GM23338 (cell line): Measurements from ENCODE around the gene VOPP1. TPM values are rescaled to one million over a fixed set of nuclear protein-coding genes. Genes with fewer than 3 reads are reported as not detected.

Experiments used
- CREB1 ChIP-seq: fragments of 250-450 bp; sonication (Bioruptor Pico); IDR thresholded peaks from 2 replicates; pipeline ENCODE4 v1.5.0; 2020; ENCODE audit warnings: low read depth, mild to moderate bottlenecking, moderate library complexity
- POLR2AphosphoS5 ChIP-seq: IDR thresholded peaks from 2 replicates; pipeline ENCODE4 v1.6.1; 2016; ENCODE audit warnings: antibody characterized with exemption, low read depth
- REST ChIP-seq: IDR thresholded peaks from one replicate; pipeline ENCODE4 v1.6.1; 2018; ENCODE audit warnings: antibody characterized with exemption; ENCODE audit not compliant: unreplicated experiment
- STAT1 ChIP-seq: IDR thresholded peaks from one replicate; pipeline ENCODE4 v1.6.1; 2016; ENCODE audit warnings: antibody characterized with exemption; ENCODE audit not compliant: unreplicated experiment
- ZNF331 ChIP-seq: fragments of 250-450 bp; sonication (Bioruptor Pico); IDR thresholded peaks from 2 replicates; pipeline ENCODE4 v1.5.0; 2020; ENCODE audit warnings: low read depth, mild to moderate bottlenecking, moderate library complexity
- polyA plus RNA-seq: library from polyadenylated mRNA; unstranded; fragments of >200 nt; fragmentation: Nextera tagmentation; extraction: Ambion mirVana; gene quantifications from 2 replicates; pipeline ENCODE4 v1.2.1, GENCODE V29; 2016
- total RNA-seq: library from RNA; depleted of rRNA; stranded (reverse); fragments of >200 nt; shearing (Covaris generic); gene quantifications from 2 replicates; pipeline ENCODE4 v1.2.3, GENCODE V29; 2014
- TF ChIP-seq, protein P1 (sequence below): fragments of 250-450 bp; sonication (Bioruptor Pico); IDR thresholded peaks from 2 replicates; pipeline ENCODE4 v1.5.0; 2020; ENCODE audit warnings: mild to moderate bottlenecking, moderate library complexity
- TF ChIP-seq, protein P2 (sequence below): IDR thresholded peaks from 2 replicates; pipeline ENCODE4 v1.6.1; 2016; ENCODE audit warnings: antibody characterized with exemption
- TF ChIP-seq, protein P3 (sequence below), 2 experiments: fragments of 200-600 bp in 1 of 2; sonication (generic) in 1 of 2; conservative IDR thresholded peaks; 2 replicates each; pipeline versions ENCODE4 v1.5.1 to v1.6.1; 2016 to 2017; ENCODE audit warnings: antibody characterized with exemption in 2 of 2, low read depth in 2 of 2, mild to moderate bottlenecking in 2 of 2, moderate library complexity in 1 of 2

The VOPP1 gene
- total and polyA plus RNA-seq, 2 experiments from 2014 or later: 28.2 to 73.7 TPM

DNA sequence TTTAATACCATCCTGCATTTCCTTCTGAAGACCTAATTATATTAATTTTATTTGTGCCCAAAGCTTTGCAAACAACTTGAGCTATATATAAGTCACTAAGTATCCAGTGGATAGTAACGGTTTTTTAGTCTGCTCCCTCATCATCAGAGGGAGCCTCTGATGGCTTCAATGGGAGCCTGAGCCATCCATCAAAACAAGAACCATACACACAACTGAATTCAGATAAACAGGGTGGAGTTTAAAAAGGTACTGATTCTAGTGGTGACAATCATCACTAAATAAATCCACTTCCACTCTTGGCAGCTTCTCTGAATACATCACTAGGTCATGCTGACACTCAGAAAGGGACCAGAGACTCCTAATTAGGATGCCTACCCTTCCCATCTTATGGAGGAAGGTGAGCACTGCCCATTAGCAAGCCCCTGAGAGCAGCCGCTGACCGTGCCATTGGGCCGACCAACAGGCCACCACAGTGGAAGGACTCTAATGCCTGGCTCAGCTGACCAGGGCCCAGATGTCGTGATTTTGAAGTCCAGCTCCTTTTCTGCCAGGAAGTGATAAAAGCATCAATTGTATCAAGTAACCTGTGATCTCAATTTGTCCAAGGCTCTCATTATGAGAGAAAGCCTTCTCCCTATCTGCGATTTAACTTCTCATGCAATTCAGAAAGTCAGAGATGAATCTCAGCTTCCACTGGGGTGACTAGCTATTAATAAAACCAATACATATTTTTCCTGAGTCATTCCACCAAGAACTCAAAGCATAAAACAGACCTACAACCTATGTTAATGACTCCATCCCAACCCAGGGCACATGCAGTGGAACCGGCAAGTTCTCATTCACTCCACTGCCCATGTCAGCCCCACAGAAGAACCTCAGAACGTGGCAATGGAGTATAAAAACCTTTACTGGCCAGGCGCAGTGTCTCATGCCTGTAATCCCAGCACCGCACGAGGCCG lies 13.1 kb downstream of the VOPP1 start (continued):
- TF ChIP-seq, protein P1, sequence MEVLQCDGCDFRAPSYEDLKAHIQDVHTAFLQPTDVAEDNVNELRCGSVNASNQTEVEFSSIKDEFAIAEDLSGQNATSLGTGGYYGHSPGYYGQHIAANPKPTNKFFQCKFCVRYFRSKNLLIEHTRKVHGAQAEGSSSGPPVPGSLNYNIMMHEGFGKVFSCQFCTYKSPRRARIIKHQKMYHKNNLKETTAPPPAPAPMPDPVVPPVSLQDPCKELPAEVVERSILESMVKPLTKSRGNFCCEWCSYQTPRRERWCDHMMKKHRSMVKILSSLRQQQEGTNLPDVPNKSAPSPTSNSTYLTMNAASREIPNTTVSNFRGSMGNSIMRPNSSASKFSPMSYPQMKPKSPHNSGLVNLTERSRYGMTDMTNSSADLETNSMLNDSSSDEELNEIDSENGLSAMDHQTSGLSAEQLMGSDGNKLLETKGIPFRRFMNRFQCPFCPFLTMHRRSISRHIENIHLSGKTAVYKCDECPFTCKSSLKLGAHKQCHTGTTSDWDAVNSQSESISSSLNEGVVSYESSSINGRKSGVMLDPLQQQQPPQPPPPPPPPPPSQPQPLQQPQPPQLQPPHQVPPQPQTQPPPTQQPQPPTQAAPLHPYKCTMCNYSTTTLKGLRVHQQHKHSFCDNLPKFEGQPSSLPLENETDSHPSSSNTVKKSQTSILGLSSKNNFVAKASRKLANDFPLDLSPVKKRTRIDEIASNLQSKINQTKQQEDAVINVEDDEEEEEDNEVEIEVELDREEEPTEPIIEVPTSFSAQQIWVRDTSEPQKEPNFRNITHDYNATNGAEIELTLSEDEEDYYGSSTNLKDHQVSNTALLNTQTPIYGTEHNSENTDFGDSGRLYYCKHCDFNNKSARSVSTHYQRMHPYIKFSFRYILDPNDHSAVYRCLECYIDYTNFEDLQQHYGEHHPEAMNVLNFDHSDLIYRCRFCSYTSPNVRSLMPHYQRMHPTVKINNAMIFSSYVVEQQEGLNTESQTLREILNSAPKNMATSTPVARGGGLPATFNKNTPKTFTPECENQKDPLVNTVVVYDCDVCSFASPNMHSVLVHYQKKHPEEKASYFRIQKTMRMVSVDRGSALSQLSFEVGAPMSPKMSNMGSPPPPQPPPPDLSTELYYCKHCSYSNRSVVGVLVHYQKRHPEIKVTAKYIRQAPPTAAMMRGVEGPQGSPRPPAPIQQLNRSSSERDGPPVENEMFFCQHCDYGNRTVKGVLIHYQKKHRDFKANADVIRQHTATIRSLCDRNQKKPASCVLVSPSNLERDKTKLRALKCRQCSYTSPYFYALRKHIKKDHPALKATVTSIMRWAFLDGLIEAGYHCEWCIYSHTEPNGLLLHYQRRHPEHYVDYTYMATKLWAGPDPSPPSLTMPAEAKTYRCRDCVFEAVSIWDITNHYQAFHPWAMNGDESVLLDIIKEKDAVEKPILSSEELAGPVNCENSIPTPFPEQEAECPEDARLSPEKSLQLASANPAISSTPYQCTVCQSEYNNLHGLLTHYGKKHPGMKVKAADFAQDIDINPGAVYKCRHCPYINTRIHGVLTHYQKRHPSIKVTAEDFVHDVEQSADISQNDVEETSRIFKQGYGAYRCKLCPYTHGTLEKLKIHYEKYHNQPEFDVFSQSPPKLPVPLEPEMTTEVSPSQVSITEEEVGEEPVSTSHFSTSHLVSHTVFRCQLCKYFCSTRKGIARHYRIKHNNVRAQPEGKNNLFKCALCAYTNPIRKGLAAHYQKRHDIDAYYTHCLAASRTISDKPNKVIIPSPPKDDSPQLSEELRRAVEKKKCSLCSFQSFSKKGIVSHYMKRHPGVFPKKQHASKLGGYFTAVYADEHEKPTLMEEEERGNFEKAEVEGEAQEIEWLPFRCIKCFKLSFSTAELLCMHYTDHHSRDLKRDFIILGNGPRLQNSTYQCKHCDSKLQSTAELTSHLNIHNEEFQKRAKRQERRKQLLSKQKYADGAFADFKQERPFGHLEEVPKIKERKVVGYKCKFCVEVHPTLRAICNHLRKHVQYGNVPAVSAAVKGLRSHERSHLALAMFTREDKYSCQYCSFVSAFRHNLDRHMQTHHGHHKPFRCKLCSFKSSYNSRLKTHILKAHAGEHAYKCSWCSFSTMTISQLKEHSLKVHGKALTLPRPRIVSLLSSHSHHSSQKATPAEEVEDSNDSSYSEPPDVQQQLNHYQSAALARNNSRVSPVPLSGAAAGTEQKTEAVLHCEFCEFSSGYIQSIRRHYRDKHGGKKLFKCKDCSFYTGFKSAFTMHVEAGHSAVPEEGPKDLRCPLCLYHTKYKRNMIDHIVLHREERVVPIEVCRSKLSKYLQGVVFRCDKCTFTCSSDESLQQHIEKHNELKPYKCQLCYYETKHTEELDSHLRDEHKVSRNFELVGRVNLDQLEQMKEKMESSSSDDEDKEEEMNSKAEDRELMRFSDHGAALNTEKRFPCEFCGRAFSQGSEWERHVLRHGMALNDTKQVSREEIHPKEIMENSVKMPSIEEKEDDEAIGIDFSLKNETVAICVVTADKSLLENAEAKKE (CRISPR knock-in tag): no peak
- TF ChIP-seq STAT1: no peak
- no peak for TF ChIP-seq REST
- TF ChIP-seq, protein P2, sequence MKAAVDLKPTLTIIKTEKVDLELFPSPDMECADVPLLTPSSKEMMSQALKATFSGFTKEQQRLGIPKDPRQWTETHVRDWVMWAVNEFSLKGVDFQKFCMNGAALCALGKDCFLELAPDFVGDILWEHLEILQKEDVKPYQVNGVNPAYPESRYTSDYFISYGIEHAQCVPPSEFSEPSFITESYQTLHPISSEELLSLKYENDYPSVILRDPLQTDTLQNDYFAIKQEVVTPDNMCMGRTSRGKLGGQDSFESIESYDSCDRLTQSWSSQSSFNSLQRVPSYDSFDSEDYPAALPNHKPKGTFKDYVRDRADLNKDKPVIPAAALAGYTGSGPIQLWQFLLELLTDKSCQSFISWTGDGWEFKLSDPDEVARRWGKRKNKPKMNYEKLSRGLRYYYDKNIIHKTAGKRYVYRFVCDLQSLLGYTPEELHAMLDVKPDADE: no peak
- TF ChIP-seq, protein P3, sequence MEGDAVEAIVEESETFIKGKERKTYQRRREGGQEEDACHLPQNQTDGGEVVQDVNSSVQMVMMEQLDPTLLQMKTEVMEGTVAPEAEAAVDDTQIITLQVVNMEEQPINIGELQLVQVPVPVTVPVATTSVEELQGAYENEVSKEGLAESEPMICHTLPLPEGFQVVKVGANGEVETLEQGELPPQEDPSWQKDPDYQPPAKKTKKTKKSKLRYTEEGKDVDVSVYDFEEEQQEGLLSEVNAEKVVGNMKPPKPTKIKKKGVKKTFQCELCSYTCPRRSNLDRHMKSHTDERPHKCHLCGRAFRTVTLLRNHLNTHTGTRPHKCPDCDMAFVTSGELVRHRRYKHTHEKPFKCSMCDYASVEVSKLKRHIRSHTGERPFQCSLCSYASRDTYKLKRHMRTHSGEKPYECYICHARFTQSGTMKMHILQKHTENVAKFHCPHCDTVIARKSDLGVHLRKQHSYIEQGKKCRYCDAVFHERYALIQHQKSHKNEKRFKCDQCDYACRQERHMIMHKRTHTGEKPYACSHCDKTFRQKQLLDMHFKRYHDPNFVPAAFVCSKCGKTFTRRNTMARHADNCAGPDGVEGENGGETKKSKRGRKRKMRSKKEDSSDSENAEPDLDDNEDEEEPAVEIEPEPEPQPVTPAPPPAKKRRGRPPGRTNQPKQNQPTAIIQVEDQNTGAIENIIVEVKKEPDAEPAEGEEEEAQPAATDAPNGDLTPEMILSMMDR (conservative IDR thresholded peaks at IDR 0.05; ENCODE audit: low read depth in 2 of 2): no peak
- no peak for TF ChIP-seq ZNF331 (CRISPR knock-in tag)
- TF ChIP-seq POLR2AphosphoS5: no peak
- TF ChIP-seq CREB1 (CRISPR knock-in tag): no peak
